SW480 (cell line): ENCODE data around the gene PTH1R.
A peak's percentile ranks its signal among the peaks of the same experiment; 100 is the strongest.
"Not testable (repeated sequence)": the region's sequence is repeated elsewhere in the genome, so short reads cannot be mapped to it uniquely, and the experiment has no call there.

ENCODE experiments used
- DNase-seq: peaks from one replicate; pipeline ENCODE4 v3.0.0-alpha.2; 2016; ENCODE audit warnings: low spot score

The PTH1R gene

GRCh38 chr3:46899151-46900006, 21.9 kb downstream of the PTH1R start:
- DNase-seq = no peak

GRCh38 chr3:46900007-46900292, 22.4 kb downstream of the PTH1R start:
- no peak for DNase-seq

- no peak for DNase-seq
Measured at GRCh38 chr3:46900356-46900755, 22.8 kb downstream of the PTH1R start.

- no peak for DNase-seq
Measured at GRCh38 chr3:46901061-46901460, 23.5 kb downstream of the PTH1R start.

- DNase-seq = no peak
Measured at GRCh38 chr3:46901591-46902187, 24.2 kb downstream of the PTH1R start.

GRCh38 chr3:46902188-46902631, 24.7 kb downstream of the PTH1R start:
- DNase-seq = no peak

GRCh38 chr3:46903341-46904302, 26.1 kb downstream of the PTH1R start:
- peak; percentile 51 for DNase-seq

GRCh38 chr3:46904303-46905212, 27.0 kb downstream of the PTH1R start:
- DNase-seq = no peak

- no peak for DNase-seq
Measured at GRCh38 chr3:46905213-46905560, 27.7 kb downstream of the PTH1R start.

GRCh38 chr3:46905661-46906451, 28.3 kb downstream of the PTH1R start:
- no peak for DNase-seq

GRCh38 chr3:46906471-46907058, 29.0 kb downstream of the PTH1R start:
- no peak for DNase-seq

GRCh38 chr3:46907271-46907670, 29.8 kb downstream of the PTH1R start:
- no peak for DNase-seq

- no peak for DNase-seq
Measured at GRCh38 chr3:46907960-46908293, 30.4 kb downstream of the PTH1R start.

GRCh38 chr3:46908294-46908985, 30.9 kb downstream of the PTH1R start:
- no peak for DNase-seq

- DNase-seq = no peak
Measured at GRCh38 chr3:46908986-46909534, 31.5 kb downstream of the PTH1R start.

- peak; percentile 80 for DNase-seq
Measured at GRCh38 chr3:46909535-46910161, 32.1 kb downstream of the PTH1R start.

GRCh38 chr3:46910166-46910760, 32.7 kb downstream of the PTH1R start:
- no peak for DNase-seq

- DNase-seq = not testable (repeated sequence)
Measured at GRCh38 chr3:46910914-46911313, 33.4 kb downstream of the PTH1R start.

- no peak for DNase-seq
Measured at GRCh38 chr3:46912986-46913385, 35.5 kb downstream of the PTH1R start.
